SK-N-SH treated with all-trans-retinoic acid at 6 μM for 48 hours (cell line): ENCODE results near the gene C1orf232.

Source experiments
- ATAC-seq: fragments of 200-7000 bp; cut with Tn5 transposase; 3 replicates; pipeline ENCODE4 v1.9.1; 2020; ENCODE audit warnings: mild to moderate bottlenecking, moderate library complexity
- ARNTL ChIP-seq: fragments of 450-650 bp; formaldehyde crosslinking; IDR thresholded peaks from 2 replicates; pipeline ENCODE4 v1.5.0; 2020; ENCODE audit warnings: low read depth, mild to moderate bottlenecking, moderate library complexity, borderline replicate concordance
- BACH2 ChIP-seq: fragments of 250-450 bp; sonication (Bioruptor Pico); IDR thresholded peaks from 2 replicates; pipeline ENCODE4 v1.9.0; 2021; ENCODE audit warnings: mild to moderate bottlenecking, borderline replicate concordance
- ESRRG ChIP-seq: fragments of 250-450 bp; sonication (Bioruptor Pico); IDR thresholded peaks from 2 replicates; pipeline ENCODE4 v1.6.1; 2021; ENCODE audit warnings: mild to moderate bottlenecking
- ISL1 ChIP-seq: fragments of 250-450 bp; sonication (Bioruptor Pico); IDR thresholded peaks from 2 replicates; pipeline ENCODE4 v2.1.2; 2022; ENCODE audit warnings: mild to moderate bottlenecking, moderate library complexity
- OSR1 ChIP-seq: fragments of 250-450 bp; sonication (Bioruptor Pico); IDR thresholded peaks from 2 replicates; pipeline ENCODE4 v1.8.0; 2022; ENCODE audit warnings: moderate library complexity, mild to moderate bottlenecking, inconsistent platforms
- POU6F1 ChIP-seq: fragments of 250-450 bp; sonication (Bioruptor Pico); IDR thresholded peaks from 2 replicates; pipeline ENCODE4 v1.8.0; 2021; ENCODE audit warnings: low read depth, mild to moderate bottlenecking, moderate library complexity, borderline replicate concordance
- PPARA ChIP-seq: fragments of 250-450 bp; sonication (Bioruptor Pico); IDR thresholded peaks from 2 replicates; pipeline ENCODE4 v1.5.0; 2020; ENCODE audit warnings: mild to moderate bottlenecking, borderline replicate concordance
- RARB ChIP-seq: fragments of 250-450 bp; sonication (Bioruptor Pico); IDR thresholded peaks from 2 replicates; pipeline ENCODE4 v1.8.0; 2021; ENCODE audit warnings: mild to moderate bottlenecking, moderate library complexity
- SNAI2 ChIP-seq: fragments of 250-450 bp; sonication (Bioruptor Pico); IDR thresholded peaks from 2 replicates; pipeline ENCODE4 v1.5.0; 2020; ENCODE audit warnings: mild to moderate bottlenecking, moderate library complexity
- TCF4 ChIP-seq: fragments of 250-450 bp; sonication (Bioruptor Pico); IDR thresholded peaks from 2 replicates; pipeline ENCODE4 v1.8.0; 2021; ENCODE audit warnings: mild to moderate bottlenecking, moderate library complexity, borderline replicate concordance
- TOX ChIP-seq: fragments of 250-450 bp; sonication (Bioruptor Pico); IDR thresholded peaks from 2 replicates; pipeline ENCODE4 v1.8.0; 2021; ENCODE audit warnings: mild to moderate bottlenecking, moderate library complexity, borderline replicate concordance
- TSHZ2 ChIP-seq: fragments of 250-450 bp; sonication (Bioruptor Pico); IDR thresholded peaks from 2 replicates; pipeline ENCODE4 v1.5.0; 2020; ENCODE audit warnings: mild to moderate bottlenecking, moderate library complexity
- ZFP3 ChIP-seq: fragments of 250-450 bp; sonication (Bioruptor Pico); IDR thresholded peaks from 2 replicates; pipeline ENCODE4 v1.5.0; 2020; ENCODE audit warnings: mild to moderate bottlenecking, moderate library complexity
- ZFP30 ChIP-seq: fragments of 450-650 bp; formaldehyde crosslinking; IDR thresholded peaks from 2 replicates; pipeline ENCODE4 v1.5.0; 2022; ENCODE audit warnings: mild to moderate bottlenecking, moderate library complexity
- ZNF565 ChIP-seq: fragments of 450-650 bp; formaldehyde crosslinking; conservative IDR thresholded peaks from 2 replicates; pipeline ENCODE4 v1.5.0; 2020; ENCODE audit warnings: low read depth, mild to moderate bottlenecking, moderate library complexity
- ZNF70 ChIP-seq: fragments of 450-650 bp; formaldehyde crosslinking; IDR thresholded peaks from 2 replicates; pipeline ENCODE4 v1.5.0; 2020; ENCODE audit warnings: mild to moderate bottlenecking, moderate library complexity
- ZNF8 ChIP-seq: fragments of 450-650 bp; formaldehyde crosslinking; IDR thresholded peaks from 2 replicates; pipeline ENCODE4 v1.5.0; 2020; ENCODE audit warnings: mild to moderate bottlenecking, moderate library complexity
- TF ChIP-seq, protein P1 (sequence below): fragments of 250-450 bp; sonication (Bioruptor Pico); IDR thresholded peaks from 2 replicates; pipeline ENCODE4 v1.5.1; 2021; ENCODE audit warnings: mild to moderate bottlenecking, moderate library complexity
- TF ChIP-seq, protein P2 (sequence below): fragments of 250-450 bp; sonication (Bioruptor Pico); IDR thresholded peaks from 2 replicates; pipeline ENCODE4 v1.8.0; 2020; ENCODE audit warnings: mild to moderate bottlenecking, moderate library complexity, borderline replicate concordance

Gene C1orf232

DNA sequence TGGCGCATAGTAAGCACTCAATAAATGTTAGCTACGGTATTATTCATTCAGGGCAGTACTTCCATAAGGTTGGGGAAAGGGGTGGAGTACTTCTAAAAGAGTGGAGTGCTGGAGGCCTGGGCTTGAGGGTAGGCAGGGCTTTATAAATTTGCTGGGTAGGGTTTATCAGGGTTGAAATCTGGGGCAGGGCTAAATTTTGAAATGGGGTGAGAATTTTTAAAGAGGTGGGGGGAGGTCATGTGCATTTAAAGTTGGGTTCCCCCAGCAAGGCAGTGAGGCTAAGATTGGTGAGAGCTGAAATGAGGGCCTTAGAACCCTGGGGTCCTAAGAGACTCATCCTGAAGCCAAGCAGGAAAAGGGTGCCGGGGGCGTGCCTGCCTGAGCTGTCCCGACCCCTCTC lies 31.6 kb upstream of the C1orf232 start (continued):
- TF ChIP-seq ZFP30 (no peak), ESRRG (CRISPR knock-in tag) (no peak), ARNTL (no peak), TCF4 (no peak)

DNA sequence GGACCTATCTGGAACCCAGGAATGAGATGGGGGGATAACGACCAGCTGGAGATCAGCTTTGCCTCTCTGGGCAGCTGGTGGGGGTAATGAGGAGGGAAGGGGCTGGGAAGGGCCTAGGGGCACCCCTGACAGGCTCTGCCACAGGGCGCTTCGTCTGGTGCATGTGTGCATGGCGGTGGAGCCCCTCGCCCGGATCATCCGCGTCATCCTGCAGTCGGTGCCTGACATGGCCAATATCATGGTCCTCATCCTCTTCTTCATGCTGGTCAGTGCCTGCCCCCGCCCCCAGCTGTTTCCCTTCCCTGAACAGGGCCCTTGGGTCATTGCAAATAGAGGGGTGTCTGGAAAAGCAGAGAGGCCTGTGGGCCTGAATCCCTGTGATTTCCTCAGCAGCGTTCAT lies 29.1 kb upstream of the C1orf232 start:
- ATAC-seq, result no peak
- TF ChIP-seq ZNF565 (CRISPR knock-in tag) (no peak), RARB (CRISPR knock-in tag) (no peak), ZFP3 (CRISPR knock-in tag) (no peak), OSR1 (CRISPR knock-in tag) (no peak), TOX (CRISPR knock-in tag) (no peak), BACH2 (CRISPR knock-in tag) (no peak), ZNF8 (CRISPR knock-in tag) (no peak), PPARA (CRISPR knock-in tag) (no peak)

GRCh38 chr1:26197301-26197700 lies 28.5 kb upstream of the C1orf232 start:
- TF ChIP-seq PPARA (CRISPR knock-in tag) (no peak), OSR1 (CRISPR knock-in tag) (no peak), TSHZ2 (CRISPR knock-in tag) (no peak), ESRRG (CRISPR knock-in tag) (no peak)
- TF ChIP-seq, protein P1, sequence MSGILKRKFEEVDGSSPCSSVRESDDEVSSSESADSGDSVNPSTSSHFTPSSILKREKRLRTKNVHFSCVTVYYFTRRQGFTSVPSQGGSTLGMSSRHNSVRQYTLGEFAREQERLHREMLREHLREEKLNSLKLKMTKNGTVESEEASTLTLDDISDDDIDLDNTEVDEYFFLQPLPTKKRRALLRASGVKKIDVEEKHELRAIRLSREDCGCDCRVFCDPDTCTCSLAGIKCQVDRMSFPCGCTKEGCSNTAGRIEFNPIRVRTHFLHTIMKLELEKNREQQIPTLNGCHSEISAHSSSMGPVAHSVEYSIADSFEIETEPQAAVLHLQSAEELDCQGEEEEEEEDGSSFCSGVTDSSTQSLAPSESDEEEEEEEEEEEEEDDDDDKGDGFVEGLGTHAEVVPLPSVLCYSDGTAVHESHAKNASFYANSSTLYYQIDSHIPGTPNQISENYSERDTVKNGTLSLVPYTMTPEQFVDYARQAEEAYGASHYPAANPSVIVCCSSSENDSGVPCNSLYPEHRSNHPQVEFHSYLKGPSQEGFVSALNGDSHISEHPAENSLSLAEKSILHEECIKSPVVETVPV (CRISPR knock-in tag), result no peak
- ATAC-seq, result no peak

DNA sequence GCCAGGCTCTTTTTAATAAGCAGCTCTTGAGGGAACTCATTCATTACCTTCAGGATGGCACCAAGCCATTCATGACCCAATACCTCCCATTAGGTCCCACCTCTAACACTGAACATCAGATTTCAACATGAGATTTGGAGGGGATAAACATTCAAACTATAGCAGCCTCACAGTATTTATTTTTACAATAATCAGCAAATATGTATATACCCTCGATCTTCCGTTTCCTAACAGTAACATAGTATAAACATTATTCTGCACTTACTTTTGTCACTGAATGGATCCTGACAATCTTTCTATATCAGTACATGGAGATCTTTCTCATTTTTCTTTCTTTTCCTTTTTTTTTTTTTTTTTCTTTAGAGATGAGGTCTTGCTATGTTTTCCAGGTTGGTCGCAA lies 27.0 kb upstream of the C1orf232 start:
- ATAC-seq, result no peak

More for the DNA sequence above, 27.0 kb upstream of the C1orf232 start:
- TF ChIP-seq ISL1 (CRISPR knock-in tag), result no peak
- no peak for TF ChIP-seq ESRRG (CRISPR knock-in tag)
- no peak for TF ChIP-seq PPARA (CRISPR knock-in tag)
- TF ChIP-seq TSHZ2 (CRISPR knock-in tag), result no peak
- no peak for TF ChIP-seq BACH2 (CRISPR knock-in tag)
- TF ChIP-seq RARB (CRISPR knock-in tag), result no peak
- no peak for TF ChIP-seq TOX (CRISPR knock-in tag)
- TF ChIP-seq, protein P2, sequence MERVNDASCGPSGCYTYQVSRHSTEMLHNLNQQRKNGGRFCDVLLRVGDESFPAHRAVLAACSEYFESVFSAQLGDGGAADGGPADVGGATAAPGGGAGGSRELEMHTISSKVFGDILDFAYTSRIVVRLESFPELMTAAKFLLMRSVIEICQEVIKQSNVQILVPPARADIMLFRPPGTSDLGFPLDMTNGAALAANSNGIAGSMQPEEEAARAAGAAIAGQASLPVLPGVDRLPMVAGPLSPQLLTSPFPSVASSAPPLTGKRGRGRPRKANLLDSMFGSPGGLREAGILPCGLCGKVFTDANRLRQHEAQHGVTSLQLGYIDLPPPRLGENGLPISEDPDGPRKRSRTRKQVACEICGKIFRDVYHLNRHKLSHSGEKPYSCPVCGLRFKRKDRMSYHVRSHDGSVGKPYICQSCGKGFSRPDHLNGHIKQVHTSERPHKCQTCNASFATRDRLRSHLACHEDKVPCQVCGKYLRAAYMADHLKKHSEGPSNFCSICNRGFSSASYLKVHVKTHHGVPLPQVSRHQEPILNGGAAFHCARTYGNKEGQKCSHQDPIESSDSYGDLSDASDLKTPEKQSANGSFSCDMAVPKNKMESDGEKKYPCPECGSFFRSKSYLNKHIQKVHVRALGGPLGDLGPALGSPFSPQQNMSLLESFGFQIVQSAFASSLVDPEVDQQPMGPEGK (CRISPR knock-in tag), result no peak
- no peak for TF ChIP-seq ZNF8 (CRISPR knock-in tag)
- no peak for TF ChIP-seq OSR1 (CRISPR knock-in tag)
- TF ChIP-seq, protein P1 (CRISPR knock-in tag), result no peak
- no peak for TF ChIP-seq SNAI2 (CRISPR knock-in tag)
- TF ChIP-seq ZFP30, result no peak
- no peak for TF ChIP-seq TCF4
- no peak for TF ChIP-seq ZNF70 (CRISPR knock-in tag)
- no peak for TF ChIP-seq ZNF565 (CRISPR knock-in tag)
- no peak for TF ChIP-seq POU6F1 (CRISPR knock-in tag)
